Hippocampal formation (tissue), 2 donors: ENCODE data around the gene C1orf56.
"Not testable (repeated sequence)": the region's sequence is repeated elsewhere in the genome, so short reads cannot be mapped to it uniquely, and the experiment has no call there.

Source experiments
- DNase-seq, 2 donors: peaks; one replicate each; lab custom pipeline; 2025; lab: John Stamatoyannopoulos, UW

The C1orf56 gene

DNA sequence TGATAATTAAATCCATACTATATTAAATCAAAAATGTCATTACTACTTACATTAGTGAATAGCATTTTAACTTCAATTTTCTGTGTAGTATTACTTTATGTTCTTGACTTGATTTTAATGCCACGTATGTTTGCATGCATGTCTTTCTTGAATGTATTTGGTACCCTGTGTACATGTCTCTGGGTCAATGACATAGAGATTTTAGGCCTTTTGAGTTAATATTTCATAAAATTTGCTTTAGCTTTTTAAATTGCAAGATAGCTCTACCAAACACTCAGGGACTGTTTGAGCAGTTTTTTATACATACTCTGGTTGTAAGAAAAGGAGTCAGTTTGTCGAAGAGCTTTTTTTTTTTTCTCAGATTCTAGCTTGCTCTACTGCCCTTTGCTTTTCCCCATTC lies 14.2 kb downstream of the C1orf56 start:
- DNase-seq = no peak

DNA sequence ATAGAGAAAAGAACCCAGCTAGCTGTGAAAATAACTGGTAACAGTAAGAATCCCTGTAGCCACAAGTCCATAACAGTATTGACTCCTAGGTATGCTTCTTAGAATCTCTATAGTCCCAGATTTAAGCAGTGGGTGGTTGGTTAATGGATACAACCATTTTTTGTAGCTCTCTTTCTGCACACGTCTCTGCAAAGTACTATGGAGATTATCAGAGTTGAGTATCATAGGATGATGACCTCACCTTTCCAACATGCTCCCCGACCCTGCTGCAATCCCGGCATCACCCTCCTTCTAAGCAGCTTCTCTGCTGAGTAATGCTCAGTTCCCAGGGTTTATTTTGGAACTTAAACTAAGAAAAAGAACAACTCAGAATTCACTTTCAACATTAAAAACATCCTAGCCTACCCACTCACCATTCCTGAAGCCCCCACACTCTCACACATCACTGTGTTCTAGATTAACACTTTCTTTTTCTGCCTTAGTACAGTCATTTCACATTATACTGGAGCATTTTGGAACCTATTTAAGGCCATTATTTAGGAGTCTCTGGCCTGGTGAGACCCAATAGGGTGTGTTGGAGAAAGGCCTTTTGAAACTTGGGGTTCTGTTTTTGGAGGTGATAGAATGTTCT lies 15.3 kb downstream of the C1orf56 start:
- DNase-seq = no peak

- DNase-seq = no peak
Observed at GRCh38 chr1:151065089-151065645, 17.6 kb downstream of the C1orf56 start.

GRCh38 chr1:151067185-151067584 lies 19.6 kb downstream of the C1orf56 start:
- DNase-seq = no peak

GRCh38 chr1:151069103-151069486 lies 21.5 kb downstream of the C1orf56 start:
- no peak for DNase-seq

DNA sequence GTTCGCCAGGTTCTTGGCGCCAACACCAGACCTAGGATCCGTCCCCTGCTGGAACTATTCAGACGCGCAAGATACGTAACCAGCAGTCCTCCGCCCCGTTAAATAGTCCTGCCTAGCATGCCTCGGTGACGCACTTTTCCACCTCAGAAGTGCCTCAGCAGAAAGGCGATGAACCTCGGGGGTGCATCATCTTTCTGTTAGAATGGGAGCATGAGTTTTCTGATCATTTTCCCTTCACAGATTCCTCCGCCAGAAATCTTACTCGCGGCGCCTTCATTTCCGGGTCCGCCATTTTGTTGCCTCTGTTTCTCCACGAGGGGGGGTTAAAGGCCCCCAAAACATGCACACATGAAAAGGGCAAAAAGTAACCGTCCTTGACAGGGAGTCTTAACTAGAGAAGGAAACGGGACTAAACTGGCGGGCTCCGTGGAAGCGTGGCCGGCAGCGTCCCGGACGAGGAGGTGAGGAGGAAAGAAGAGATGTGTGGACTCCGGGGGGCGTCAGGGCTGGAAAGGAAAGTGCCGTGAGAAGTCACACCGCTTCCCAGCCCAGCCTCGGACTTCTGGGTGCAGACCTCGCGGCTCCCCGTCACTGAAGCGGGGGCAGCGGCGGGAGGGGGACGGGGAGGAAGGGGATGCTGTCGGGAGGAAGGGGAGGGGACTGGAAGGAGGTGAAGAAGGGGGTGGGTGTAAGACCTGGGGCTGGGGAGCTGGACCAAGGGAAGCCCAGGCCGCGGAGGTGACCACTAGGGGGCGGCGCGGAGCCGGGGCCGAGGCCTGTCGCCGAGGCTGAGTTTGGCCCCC lies 23.1 kb downstream of the C1orf56 start, which contains the start of gene GABPB2:
TSS of gene GABPB2 (plus strand) at position 288 of the 803 bp plus-strand sequence. CDS start 17,429 bp downstream, outside the sequence.
- DNase-seq = peak; percentile 87 to 92

DNA sequence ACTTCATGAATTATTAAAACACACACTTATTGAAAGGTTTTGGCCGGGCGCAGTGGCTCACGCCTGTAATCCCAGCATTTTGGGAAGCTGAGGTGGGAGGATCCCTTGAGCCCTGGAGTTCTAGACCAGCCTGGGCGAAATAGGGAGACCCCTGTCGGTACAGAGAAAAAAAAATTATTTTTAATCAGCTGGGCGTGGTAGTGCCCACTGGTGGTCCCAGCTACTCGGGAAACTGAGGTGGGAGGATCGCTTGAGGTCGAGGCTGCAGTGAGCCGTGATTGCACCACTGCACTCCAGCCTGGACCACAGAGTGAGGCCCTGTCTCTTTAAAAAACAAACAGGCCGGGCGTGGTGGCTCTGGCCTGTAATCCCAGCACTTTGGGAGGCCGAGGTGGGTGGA lies 24.7 kb downstream of the C1orf56 start:
- no peak for DNase-seq

DNA sequence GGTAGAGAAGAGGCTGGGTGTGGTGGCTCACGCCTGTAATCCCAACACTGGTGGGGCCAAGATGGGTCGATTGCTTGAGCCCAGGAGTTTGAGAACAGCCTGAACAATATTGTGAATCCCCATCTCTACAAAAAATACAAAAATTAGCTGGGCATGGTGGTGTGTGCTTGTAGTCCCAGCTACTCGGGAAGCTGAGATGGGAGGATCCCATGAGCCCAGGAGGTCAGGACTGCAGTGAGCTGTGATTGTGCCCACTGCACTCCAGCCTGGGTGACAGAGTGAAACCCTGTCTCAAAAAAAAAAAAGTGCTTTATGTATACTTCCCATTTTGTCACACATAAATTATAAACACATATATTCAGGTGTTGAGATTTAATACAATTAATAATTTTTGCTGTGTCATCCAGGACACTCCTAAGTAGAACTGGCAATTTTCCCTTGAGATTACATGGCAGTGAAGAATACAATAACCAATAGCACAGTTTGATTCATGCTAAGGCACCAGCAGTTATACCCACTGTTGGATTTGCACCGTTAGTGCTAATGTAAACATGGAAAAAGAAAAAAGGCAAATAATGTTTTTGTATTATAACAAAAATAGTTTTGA lies 38.5 kb downstream of the C1orf56 start:
- no peak for DNase-seq

DNA sequence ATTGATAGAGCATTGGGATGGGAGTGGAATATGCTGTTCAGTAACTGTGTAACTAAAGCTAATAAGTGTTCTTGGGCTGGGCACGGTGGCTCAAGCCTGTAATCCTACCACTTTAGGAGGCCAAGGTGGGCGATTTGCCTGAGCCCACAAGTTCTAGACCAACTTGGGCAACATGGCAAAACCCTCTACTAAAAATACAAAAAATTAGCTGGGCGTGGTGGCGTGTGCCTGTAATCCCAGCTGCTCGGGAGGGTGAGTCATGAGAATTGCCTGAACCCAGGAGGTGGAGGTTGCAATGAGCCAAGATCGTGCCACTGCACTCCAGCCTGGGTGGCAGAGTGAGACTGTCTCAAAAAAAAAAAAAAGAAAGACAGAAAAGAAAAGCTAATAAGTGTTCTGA lies 49.9 kb downstream of the C1orf56 start:
- DNase-seq = not testable (repeated sequence)

GRCh38 chr1:151098126-151098525 lies 50.6 kb downstream of the C1orf56 start:
- DNase-seq = no peak
